22Rv1 (cell line): Measurements from ENCODE around the gene P2RX7.
"Not testable (repeated sequence)": the region's sequence is repeated elsewhere in the genome, so short reads cannot be mapped to it uniquely, and the experiment has no call there.

Experiments
- H3K27ac ChIP-seq: fragments of 450-650 bp; 2 replicates; pipeline ENCODE4 v1.5.1; 2017
- CTCF ChIP-seq: fragments of 450-650 bp; IDR thresholded peaks from 2 replicates; pipeline ENCODE4 v1.5.1; 2017; ENCODE audit warnings: mild to moderate bottlenecking
- ZFX ChIP-seq: fragments of 450-650 bp; IDR thresholded peaks from 2 replicates; pipeline ENCODE4 v1.6.1; 2017; ENCODE audit warnings: antibody characterized with exemption, borderline replicate concordance

Gene P2RX7

GRCh38 chr12:121138284-121138683 is 5.6 kb downstream of the P2RX7 start:
- TF ChIP-seq ZFX (no peak), CTCF (no peak)
- H3K27ac ChIP-seq: no peak overlapping the region

GRCh38 chr12:121139286-121139685 is 6.6 kb downstream of the P2RX7 start:
- H3K27ac ChIP-seq: no peak overlapping the region
- TF ChIP-seq CTCF (no peak), ZFX (no peak)

GRCh38 chr12:121142171-121142950 is 9.7 kb downstream of the P2RX7 start:
- TF ChIP-seq CTCF (no peak), ZFX (no peak)
- no peak overlapping the region for H3K27ac ChIP-seq

- TF ChIP-seq ZFX (no peak), CTCF (no peak)
- H3K27ac ChIP-seq: no peak overlapping the region
These were observed 11.8 kb downstream of the P2RX7 start for GRCh38 chr12:121144416-121144914.

- no peak overlapping the region for H3K27ac ChIP-seq
These were observed 12.5 kb downstream of the P2RX7 start for GRCh38 chr12:121145221-121145620.

GRCh38 chr12:121149289-121149688 is 16.6 kb downstream of the P2RX7 start:
- H3K27ac ChIP-seq: not testable (repeated sequence)

More at GRCh38 chr12:121145221-121145620, 12.5 kb downstream of the P2RX7 start:
- TF ChIP-seq ZFX: no peak
- no peak for TF ChIP-seq CTCF

GRCh38 chr12:121154793-121155375 is 22.2 kb downstream of the P2RX7 start:
- TF ChIP-seq CTCF: no peak
- TF ChIP-seq ZFX: no peak
- H3K27ac ChIP-seq: no peak overlapping the region
